ENCODE data around the gene SNRPF.
"Not testable (repeated sequence)": the region's sequence is repeated elsewhere in the genome, so short reads cannot be mapped to it uniquely, and the experiment has no call there.

SNRPF gene

DNA sequence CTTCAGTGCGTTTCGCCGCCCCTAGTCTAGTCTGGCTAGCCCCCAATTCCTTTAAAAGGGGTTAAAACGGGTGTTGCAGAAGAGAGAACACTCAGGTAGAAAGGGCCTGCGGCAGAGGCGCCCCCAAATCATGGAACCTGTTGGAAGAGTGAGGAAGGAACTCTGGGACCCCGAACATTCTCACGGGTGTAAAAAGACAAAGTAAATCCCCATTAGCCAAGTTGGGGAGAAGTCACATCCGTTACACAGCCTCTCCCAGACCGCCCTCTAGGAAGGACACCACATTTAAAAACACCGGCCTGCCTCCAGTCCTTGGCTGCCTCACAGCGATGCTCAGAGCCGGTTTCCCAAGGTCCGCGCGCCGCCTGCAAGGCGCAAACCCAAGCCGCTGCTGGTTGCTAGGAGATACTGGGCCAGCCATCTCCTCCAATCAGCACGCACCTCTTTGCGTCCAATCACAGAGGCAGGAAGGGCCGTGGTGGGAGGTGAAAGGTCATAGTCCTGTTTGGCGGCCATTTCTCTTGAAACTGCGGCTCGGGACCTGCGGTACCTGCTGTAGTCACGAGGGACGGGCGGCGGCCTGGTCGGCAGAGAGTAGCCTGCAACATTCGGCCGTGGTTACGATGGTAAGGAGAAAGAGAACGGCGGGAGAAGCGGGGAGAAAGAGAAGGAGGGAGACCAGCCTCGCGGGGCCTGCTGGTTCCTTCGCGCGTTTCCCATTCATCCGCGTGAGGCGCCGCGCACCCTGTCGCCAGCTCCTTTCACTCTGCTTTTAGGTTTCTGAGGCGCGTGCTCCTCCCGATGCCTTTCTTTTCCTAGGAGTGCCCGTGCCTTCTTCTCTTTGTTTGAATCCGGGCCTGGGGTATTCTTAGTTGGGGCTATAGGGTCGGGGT lies at the start of gene SNRPF:
TSS of gene SNRPF (plus strand) at position 502 of the 893 bp plus-strand sequence. CDS start at position 624, 122 bp downstream.
- peak; percentile 100 for DNase-seq (ENCODE audit: low spot score)

GRCh38 chr12:95809000-95809680 lies 49.6 kb upstream of the SNRPF start:
- no peak for DNase-seq (ENCODE audit: low spot score)

DNA sequence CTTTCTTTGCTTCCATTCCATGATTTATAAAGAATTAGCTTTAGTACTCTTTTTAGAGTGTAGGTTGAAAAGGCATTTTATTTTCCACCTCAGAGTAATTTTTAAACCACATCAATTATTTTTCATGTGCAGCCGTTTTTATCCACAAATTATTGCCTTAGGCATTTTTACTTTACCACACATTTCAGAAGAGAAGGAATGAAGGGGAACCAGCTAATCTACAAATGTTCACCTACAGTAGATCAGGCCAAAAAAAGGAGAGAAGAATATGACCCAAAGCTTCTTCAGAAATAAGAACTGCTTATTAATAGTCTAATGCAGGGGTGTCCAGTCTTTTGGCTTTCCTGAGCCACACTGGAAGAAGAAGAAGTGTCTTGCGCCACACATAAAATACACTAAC lies 48.3 kb upstream of the SNRPF start:
- DNase-seq (ENCODE audit: low spot score) = no peak

- DNase-seq (ENCODE audit: low spot score) = not testable (repeated sequence)
Measured at GRCh38 chr12:95812155-95812554, 46.6 kb upstream of the SNRPF start.

DNA sequence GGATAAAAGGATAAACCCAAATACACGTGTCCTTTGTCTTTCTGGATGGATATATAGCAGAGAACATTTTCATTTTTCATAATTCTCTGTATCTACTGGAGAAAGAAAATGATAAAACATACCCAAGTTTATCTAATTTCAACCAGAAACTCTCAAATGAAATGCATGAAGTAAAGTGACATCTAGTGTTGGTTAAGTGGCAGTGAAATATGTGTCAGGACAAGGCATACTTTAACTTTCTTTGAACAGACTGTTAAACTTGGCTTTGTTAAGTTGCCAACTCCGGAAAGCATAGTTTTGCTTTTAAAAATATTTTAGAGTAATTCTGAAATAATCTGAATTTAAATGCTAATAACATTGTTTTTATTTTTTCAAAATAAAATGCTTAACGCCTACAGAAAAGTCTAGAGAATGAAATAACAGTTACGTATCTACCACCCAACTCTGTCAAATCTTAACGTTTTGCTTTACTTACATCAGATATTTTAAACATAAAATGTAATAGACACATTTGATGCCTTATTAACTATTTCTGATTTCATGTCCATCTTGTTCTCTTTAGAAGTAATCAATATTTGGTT lies 43.0 kb upstream of the SNRPF start:
- peak; percentile 32 for DNase-seq (ENCODE audit: low spot score)

GRCh38 chr12:95820096-95820703 lies 38.6 kb upstream of the SNRPF start:
- no peak for DNase-seq (ENCODE audit: low spot score)

DNA sequence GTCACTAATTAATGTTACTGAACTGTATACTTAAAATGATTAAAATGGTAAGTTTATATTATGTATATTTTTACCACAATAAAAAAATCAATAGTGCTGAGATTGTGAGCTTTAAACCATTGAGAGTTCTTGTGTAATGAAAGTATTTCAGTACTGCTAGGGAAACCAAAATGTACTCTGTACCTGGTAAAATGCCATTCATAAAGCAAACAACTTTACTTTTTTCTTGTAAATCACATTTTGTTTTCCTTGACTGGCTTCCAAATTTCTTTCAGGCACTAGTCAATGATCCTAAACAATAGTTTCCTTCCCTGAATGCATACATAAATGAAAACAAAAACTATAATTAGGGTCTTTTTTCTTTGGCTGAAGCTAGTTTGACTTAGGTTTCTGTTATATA lies 29.4 kb upstream of the SNRPF start:
- DNase-seq (ENCODE audit: low spot score) = no peak

- no peak for DNase-seq (ENCODE audit: low spot score)
Measured at GRCh38 chr12:95830335-95831089, 28.2 kb upstream of the SNRPF start.

DNA sequence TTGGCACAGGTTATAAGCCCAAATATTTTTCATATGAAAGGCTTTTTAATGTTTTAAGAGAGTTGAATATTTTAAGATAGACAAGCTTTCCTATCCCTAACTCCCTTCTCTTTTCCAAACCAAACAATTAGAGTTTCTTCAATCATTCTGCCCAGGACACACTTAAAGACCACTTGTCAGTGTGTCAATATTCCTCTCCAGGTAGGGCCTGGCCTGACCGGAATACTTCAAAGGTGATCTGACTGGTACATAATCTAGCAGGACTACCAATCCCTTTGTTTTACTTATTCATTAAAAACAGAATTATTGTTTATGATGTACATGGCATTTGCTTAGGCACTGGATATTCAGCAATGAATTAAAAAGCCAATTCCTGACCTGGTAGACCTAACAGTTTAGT lies 24.2 kb upstream of the SNRPF start:
- no peak for DNase-seq (ENCODE audit: low spot score)

GRCh38 chr12:95836185-95836609 lies 22.6 kb upstream of the SNRPF start:
- no peak for DNase-seq (ENCODE audit: low spot score)

GRCh38 chr12:95836630-95837239 lies 22.0 kb upstream of the SNRPF start:
- DNase-seq (ENCODE audit: low spot score) = no peak

DNA sequence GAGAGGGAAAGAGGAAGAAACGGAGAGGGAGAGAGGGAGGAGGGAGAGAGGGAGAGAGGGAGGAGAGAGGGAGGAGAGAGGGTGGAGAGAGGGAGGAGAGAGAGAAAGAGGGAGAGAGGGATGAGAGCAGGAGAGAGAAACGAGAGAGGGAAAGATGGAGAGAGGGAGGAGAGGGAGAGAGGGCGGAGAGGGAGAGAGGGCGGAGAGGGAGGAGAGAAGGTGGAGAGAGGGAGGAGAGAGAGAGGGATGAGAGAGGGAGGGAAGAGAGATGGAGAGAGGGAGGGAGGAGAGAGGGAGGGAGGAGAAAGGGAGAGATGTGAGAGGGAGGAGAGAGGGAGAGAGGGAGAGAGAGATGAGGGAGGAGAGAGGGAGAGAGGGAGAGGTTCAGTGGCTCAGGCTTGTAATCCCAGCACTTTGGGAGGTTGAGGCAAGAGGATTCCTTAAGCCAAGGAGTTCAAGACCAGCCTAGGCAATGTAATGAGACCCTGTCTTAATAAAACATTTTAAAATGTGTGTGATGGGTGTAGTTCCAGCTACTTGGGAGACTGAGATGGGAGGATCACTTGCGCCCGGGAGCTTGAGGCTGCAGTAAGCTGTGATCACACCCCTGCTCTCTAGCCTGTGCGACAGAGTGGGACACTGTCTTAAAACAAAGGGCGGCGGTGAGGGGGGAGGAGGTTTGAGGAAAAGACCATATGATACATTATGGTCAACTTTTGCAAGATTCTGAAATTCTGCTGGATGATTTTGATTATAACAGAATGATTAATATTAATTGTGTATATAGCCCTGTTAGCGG lies 21.3 kb upstream of the SNRPF start:
- DNase-seq (ENCODE audit: low spot score) = no peak

GRCh38 chr12:95838125-95838524 lies 20.6 kb upstream of the SNRPF start:
- DNase-seq (ENCODE audit: low spot score) = no peak

GRCh38 chr12:95842426-95842825 lies 16.3 kb upstream of the SNRPF start:
- DNase-seq (ENCODE audit: low spot score) = not testable (repeated sequence)

GRCh38 chr12:95848575-95849388 lies 10.0 kb upstream of the SNRPF start:
- DNase-seq (ENCODE audit: low spot score) = no peak

DNA sequence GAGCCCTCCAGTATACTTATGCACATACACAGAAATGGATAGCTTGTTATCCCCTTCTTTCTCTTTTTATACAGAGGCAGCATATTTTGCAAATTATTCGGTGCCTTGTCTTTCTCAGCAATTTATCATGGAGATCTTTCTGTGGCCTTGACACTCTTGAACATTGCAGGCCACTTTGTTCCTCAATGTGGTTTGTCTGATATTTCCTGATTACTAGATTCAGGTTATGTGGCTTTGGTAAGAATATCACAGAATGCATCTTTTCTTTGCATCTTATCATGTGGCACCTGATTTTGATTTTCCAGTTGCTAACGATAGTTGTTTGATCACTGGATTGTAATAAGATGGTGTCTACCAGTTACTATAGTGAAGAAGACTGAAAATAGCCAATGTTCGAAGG lies 7.1 kb upstream of the SNRPF start:
- no peak for DNase-seq (ENCODE audit: low spot score)

DNA sequence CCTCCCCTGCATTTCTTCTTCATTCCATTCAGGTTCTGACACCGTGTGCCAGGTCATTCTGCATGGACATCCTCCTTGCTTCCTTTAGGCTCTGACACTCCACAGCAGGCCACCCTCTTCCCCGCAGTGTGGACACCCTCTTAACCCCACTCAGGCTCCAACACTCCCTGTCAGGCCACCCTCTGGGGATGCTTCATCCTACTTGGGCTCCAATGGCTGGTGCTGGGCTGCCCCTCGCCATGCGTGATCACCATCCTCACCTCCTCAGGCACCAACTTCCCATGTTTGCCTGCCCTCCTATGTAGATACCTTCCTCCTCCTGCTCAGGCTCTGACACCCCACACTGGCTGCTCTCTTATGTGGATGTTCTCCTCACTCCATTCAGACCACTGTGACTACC lies 6.6 kb upstream of the SNRPF start:
- no peak for DNase-seq (ENCODE audit: low spot score)

DNA sequence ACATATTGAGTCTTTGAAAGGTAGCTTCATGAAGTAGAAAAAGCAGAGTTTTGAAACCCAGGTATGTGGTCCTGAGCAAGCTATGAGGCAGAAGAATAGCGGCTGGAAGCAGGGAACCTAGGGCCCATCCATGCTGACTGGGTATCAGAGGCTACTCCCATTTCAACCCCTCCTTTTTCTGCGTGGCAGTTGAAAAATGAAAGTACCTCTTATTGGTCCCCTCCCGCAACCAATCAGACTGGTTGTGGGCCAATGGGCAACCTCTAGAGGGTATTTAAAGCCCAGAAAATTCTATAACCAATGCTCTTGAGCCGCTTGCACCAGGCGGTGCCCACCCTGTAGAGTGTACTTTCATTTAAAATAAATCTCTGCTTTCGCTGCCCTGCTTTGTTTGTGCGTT lies 1.6 kb upstream of the SNRPF start:
- DNase-seq (ENCODE audit: low spot score) = no peak

GRCh38 chr12:95857799-95858198 lies 953 bp upstream of the SNRPF start:
- no peak for DNase-seq (ENCODE audit: low spot score)
